ENCODE results near the gene GRAMD1B. TPM values are rescaled to one million over a fixed set of nuclear protein-coding genes. Genes with fewer than 3 reads are reported as not detected.

Gene GRAMD1B
- total RNA-seq, 3 donors from 2014 or later = 2.0 to 10.2 (median 8.2) TPM

- DNase-seq (ENCODE audit: low spot score in 2 of 2) = no peak
- no peak overlapping the region for H3K27ac ChIP-seq
Observed at GRCh38 chr11:123475469-123475868, 45.4 kb downstream of the GRAMD1B start.

GRCh38 chr11:123477205-123477907, 47.3 kb downstream of the GRAMD1B start:
- DNase-seq (ENCODE audit: low spot score in 2 of 2) = no peak
- TF ChIP-seq POLR2AphosphoS5 (IDR thresholded peaks at IDR 0.05) (no peak), CTCF (IDR thresholded peaks at IDR 0.05) (no peak), POLR2A (IDR thresholded peaks at IDR 0.05) (no peak)
- intact Hi-C loops (cut with DNase I; ENCODE audit: low total_unique reads) = no loop called here

More at GRCh38 chr11:123475469-123475868, 45.4 kb downstream of the GRAMD1B start:
- Histone ChIP-seq H3K9me3 (no peaks in the 10 kb centered on the region), H3K4me1 (no peaks in the 10 kb centered on the region), H3K4me3 (no peak overlapping the region), H3K36me3 (no peaks in the 10 kb centered on the region), H3K27me3 (no peaks in the 10 kb centered on the region)
- TF ChIP-seq CTCF (IDR thresholded peaks at IDR 0.05) = peak in 1 of 3 donors; percentile 12
- TF ChIP-seq POLR2AphosphoS5 (IDR thresholded peaks at IDR 0.05) = no peak
- TF ChIP-seq POLR2A (IDR thresholded peaks at IDR 0.05) = no peak
- intact Hi-C loops (cut with DNase I; ENCODE audit: low total_unique reads) = no loop called here

GRCh38 chr11:123478352-123478987, 48.4 kb downstream of the GRAMD1B start:
- Histone ChIP-seq H3K4me1 (no peaks in the 10 kb centered on the region), H3K9me3 (no peaks in the 10 kb centered on the region), H3K27me3 (no peaks in the 10 kb centered on the region), H3K4me3 (peak overlapping the region in 1 of 3 donors; percentile 28), H3K27ac (no peak overlapping the region), H3K36me3 (no peaks in the 10 kb centered on the region)
- intact Hi-C loops (cut with DNase I; ENCODE audit: low total_unique reads) = no loop called here
- peak; percentile 57 to 77 (median 76) for TF ChIP-seq CTCF (IDR thresholded peaks at IDR 0.05)
- no peak for TF ChIP-seq POLR2AphosphoS5 (IDR thresholded peaks at IDR 0.05)
- peak in 1 of 2 donors; percentile 30 for DNase-seq (ENCODE audit: low spot score in 2 of 2)

More at GRCh38 chr11:123477205-123477907, 47.3 kb downstream of the GRAMD1B start:
- no peak overlapping the region for H3K27ac ChIP-seq
- H3K9me3 ChIP-seq = no peaks in the 10 kb centered on the region
- no peak overlapping the region for H3K4me3 ChIP-seq
- H3K36me3 ChIP-seq = no peaks in the 10 kb centered on the region
- H3K27me3 ChIP-seq = no peaks in the 10 kb centered on the region
- no peaks in the 10 kb centered on the region for H3K4me1 ChIP-seq

- TF ChIP-seq CTCF (IDR thresholded peaks at IDR 0.05) (no peak), POLR2A (IDR thresholded peaks at IDR 0.05) (no peak), POLR2AphosphoS5 (IDR thresholded peaks at IDR 0.05) (no peak)
- Histone ChIP-seq H3K9me3 (no peaks in the 10 kb centered on the region), H3K36me3 (no peaks in the 10 kb centered on the region), H3K27me3 (no peaks in the 10 kb centered on the region), H3K27ac (no peak overlapping the region), H3K4me1 (no peaks in the 10 kb centered on the region), H3K4me3 (no peak overlapping the region)
- intact Hi-C loops (cut with DNase I; ENCODE audit: low total_unique reads) = no loop called here
- no peak for DNase-seq (ENCODE audit: low spot score in 2 of 2)
Observed at GRCh38 chr11:123479048-123479837, 49.2 kb downstream of the GRAMD1B start.

All from breast epithelium (tissue), 4 donors.